Endodermal cell (in vitro differentiated cells): ENCODE results near the gene SLC16A12. TPM values are rescaled to one million over a fixed set of nuclear protein-coding genes. Genes with fewer than 3 reads are reported as not detected.

Source experiments
- DNase-seq: peaks from one replicate; pipeline ENCODE4 v3.0.0-alpha.2; 2017
- H3K27ac ChIP-seq: 2 replicates; pipeline ENCODE4 v1.5.1; 2013; ENCODE audit warnings: mild to moderate bottlenecking, low read depth, low read length, moderate library complexity
- H3K27me3 ChIP-seq: 2 replicates; pipeline ENCODE4 v1.6.1; 2013; ENCODE audit warnings: mild to moderate bottlenecking, low read length, moderate library complexity; ENCODE audit not compliant: insufficient read depth, control insufficient read depth, poor library complexity, severe bottlenecking
- H3K36me3 ChIP-seq: 2 replicates; pipeline ENCODE4 v1.7.0; 2013; ENCODE audit warnings: mild to moderate bottlenecking, low read length, moderate library complexity; ENCODE audit not compliant: control insufficient read depth, insufficient read depth
- H3K4me1 ChIP-seq: one replicate; pipeline ENCODE4 v1.7.0; 2013; ENCODE audit warnings: low read length; ENCODE audit not compliant: control insufficient read depth, insufficient read depth
- H3K4me3 ChIP-seq: 2 replicates; pipeline ENCODE4 v1.5.1; 2013; ENCODE audit warnings: mild to moderate bottlenecking, low read length, moderate library complexity
- H3K9ac ChIP-seq: 2 replicates; pipeline ENCODE4 v1.6.1; 2013; ENCODE audit warnings: mild to moderate bottlenecking, low read length, moderate library complexity; ENCODE audit not compliant: poor library complexity, severe bottlenecking; ENCODE audit errors: extremely low read depth
- H3K9me3 ChIP-seq: 2 replicates; pipeline ENCODE4 v1.6.1; 2013; ENCODE audit warnings: mild to moderate bottlenecking, low read length, moderate library complexity; ENCODE audit not compliant: control insufficient read depth
- H3K27ac Mint-ChIP-seq: 2 replicates; pipeline ENCODE4 v1.8.0; 2020; ENCODE audit warnings: mixed read lengths
- H3K27me3 Mint-ChIP-seq: 2 replicates; pipeline ENCODE4 v1.8.0; 2021; ENCODE audit warnings: mild to moderate bottlenecking, mixed read lengths; ENCODE audit not compliant: insufficient read depth
- H3K36me3 Mint-ChIP-seq: 2 replicates; pipeline ENCODE4 v1.8.0; 2020; ENCODE audit warnings: low read depth, mixed read lengths
- H3K4me1 Mint-ChIP-seq: 2 replicates; pipeline ENCODE4 v1.8.0; 2020; ENCODE audit warnings: mixed read lengths
- H3K4me3 Mint-ChIP-seq: 2 replicates; pipeline ENCODE4 v1.8.0; 2020; ENCODE audit warnings: mild to moderate bottlenecking, moderate library complexity, mixed read lengths
- H3K9me3 Mint-ChIP-seq: 2 replicates; pipeline ENCODE4 v1.8.0; 2020; ENCODE audit warnings: mild to moderate bottlenecking, mixed read lengths
- WGBS, 2 experiments: methylation state at CpG; one replicate each; pipeline versions ENCODE4 v1.1.5 to v1.1.7; 2013; ENCODE audit warnings: missing lambda C conversion rate in 2 of 2, mixed read lengths in 1 of 2; ENCODE audit not compliant: insufficient coverage in 1 of 2, insufficient read length in 1 of 2; 5-methylcytosine and 5-hydroxymethylcytosine counted together
- total RNA-seq, 2 donors: library from RNA; stranded (reverse); fragmentation: NEBNext Ultra II Directional in 1 of 2; extraction: Animal tissue kit (Norgen Biotek cat#: 25700) in 1 of 2; gene quantifications; 2 replicates in 1 of 2; 3 replicates in 1 of 2; pipeline ENCODE4 v1.2.1, GENCODE V29; 2021
- TF ChIP-seq, protein P1 (sequence below): fragments of 200-600 bp; sonication (generic); conservative IDR thresholded peaks from 2 replicates; pipeline ENCODE4 v1.5.0; 2021; ENCODE audit warnings: antibody characterized with exemption, mild to moderate bottlenecking

SLC16A12 gene
- total RNA-seq, 2 donors from 2014 or later, result 0.33 to 2.3 TPM

- H3K36me3 ChIP-seq, result no peaks in the 10 kb centered on the region
- no peaks in the 10 kb centered on the region for H3K27me3 ChIP-seq
- peaks cover 8% of the 10 kb centered on the region for H3K4me1 ChIP-seq
- Mint-ChIP-seq H3K4me1 (peaks cover 12% of the 10 kb centered on the region), H3K27ac (no peak overlapping the region), H3K27me3 (no peaks in the 10 kb centered on the region), H3K36me3 (peaks cover 3% of the 10 kb centered on the region), H3K4me3 (no peak overlapping the region), H3K9me3 (peaks cover 27% of the 10 kb centered on the region)
- H3K4me3 ChIP-seq, result no peak overlapping the region
- H3K27ac ChIP-seq, result no peak overlapping the region
- peaks cover 4% of the 10 kb centered on the region for H3K9me3 ChIP-seq
- no peak overlapping the region for H3K9ac ChIP-seq
- no peak for DNase-seq
- 87% methylated on average over 2 of the region's 2 CpGs; no CpG with 5 or more reads in 1 of the 2 experiments for WGBS, 2 experiments
- TF ChIP-seq, protein P1, sequence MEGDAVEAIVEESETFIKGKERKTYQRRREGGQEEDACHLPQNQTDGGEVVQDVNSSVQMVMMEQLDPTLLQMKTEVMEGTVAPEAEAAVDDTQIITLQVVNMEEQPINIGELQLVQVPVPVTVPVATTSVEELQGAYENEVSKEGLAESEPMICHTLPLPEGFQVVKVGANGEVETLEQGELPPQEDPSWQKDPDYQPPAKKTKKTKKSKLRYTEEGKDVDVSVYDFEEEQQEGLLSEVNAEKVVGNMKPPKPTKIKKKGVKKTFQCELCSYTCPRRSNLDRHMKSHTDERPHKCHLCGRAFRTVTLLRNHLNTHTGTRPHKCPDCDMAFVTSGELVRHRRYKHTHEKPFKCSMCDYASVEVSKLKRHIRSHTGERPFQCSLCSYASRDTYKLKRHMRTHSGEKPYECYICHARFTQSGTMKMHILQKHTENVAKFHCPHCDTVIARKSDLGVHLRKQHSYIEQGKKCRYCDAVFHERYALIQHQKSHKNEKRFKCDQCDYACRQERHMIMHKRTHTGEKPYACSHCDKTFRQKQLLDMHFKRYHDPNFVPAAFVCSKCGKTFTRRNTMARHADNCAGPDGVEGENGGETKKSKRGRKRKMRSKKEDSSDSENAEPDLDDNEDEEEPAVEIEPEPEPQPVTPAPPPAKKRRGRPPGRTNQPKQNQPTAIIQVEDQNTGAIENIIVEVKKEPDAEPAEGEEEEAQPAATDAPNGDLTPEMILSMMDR, result no peak
Observed at GRCh38 chr10:89395141-89395540, 140.3 kb downstream of the SLC16A12 start.

DNA sequence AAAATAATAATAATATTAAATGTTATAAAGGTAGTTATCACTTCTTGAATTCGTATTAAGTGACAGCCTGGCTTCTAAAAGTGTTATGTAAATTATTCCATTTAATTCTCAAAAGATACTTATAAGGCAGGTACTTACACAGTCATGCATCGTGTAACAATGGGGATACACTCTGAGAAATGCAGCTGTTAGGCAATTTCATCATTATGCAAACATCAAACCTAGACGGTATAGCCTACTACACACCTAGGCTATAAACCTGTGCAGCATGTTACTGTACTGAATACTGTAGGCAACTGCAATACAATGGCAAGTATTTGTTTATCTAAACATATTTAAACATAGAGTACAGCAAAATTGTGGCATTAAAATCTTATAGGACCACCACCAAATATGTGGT is 141.5 kb downstream of the SLC16A12 start:
- peaks cover 4% of the 10 kb centered on the region for H3K9me3 ChIP-seq
- peaks cover 8% of the 10 kb centered on the region for H3K4me1 ChIP-seq
- no peaks in the 10 kb centered on the region for H3K36me3 ChIP-seq
- Mint-ChIP-seq H3K36me3 (peaks cover 3% of the 10 kb centered on the region), H3K27ac (no peak overlapping the region), H3K9me3 (peaks cover 22% of the 10 kb centered on the region), H3K4me1 (peaks cover 12% of the 10 kb centered on the region), H3K4me3 (no peak overlapping the region), H3K27me3 (no peaks in the 10 kb centered on the region)
- H3K9ac ChIP-seq, result no peak overlapping the region
- no peak for DNase-seq
- TF ChIP-seq, protein P1, result no peak
- H3K4me3 ChIP-seq, result no peak overlapping the region
- WGBS, 2 experiments, result 94 to 100% methylated on average over 2 of the region's 3 CpGs
- H3K27me3 ChIP-seq, result no peaks in the 10 kb centered on the region
- H3K27ac ChIP-seq, result no peak overlapping the region

DNA sequence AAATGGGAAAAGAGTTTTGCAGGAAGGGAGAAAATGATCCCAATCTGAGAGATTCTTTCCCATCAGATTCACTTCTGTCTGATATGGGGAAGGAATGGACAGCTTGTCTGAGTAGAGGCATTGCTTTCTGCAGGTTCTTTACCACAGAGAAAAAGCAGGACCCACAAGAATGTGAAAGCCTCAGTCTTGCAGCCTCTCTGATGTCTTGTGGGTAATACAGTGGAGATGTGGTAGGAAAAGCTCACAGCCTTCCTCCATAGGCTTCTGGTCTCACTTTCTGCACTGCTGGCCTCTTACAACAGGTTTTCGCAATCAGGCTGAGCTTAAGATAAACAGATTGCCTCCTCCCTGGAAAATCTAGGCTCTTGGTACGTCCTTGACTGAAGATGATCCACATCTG is 142.4 kb downstream of the SLC16A12 start:
- peaks cover 8% of the 10 kb centered on the region for H3K4me1 ChIP-seq
- Mint-ChIP-seq H3K4me3 (no peak overlapping the region), H3K9me3 (peaks cover 12% of the 10 kb centered on the region), H3K4me1 (peaks cover 14% of the 10 kb centered on the region), H3K36me3 (peaks cover 1% of the 10 kb centered on the region), H3K27ac (no peak overlapping the region), H3K27me3 (no peaks in the 10 kb centered on the region)
- H3K9me3 ChIP-seq, result peaks cover 4% of the 10 kb centered on the region
- peak overlapping the region; percentile 77 for H3K4me3 ChIP-seq
- H3K9ac ChIP-seq, result no peak overlapping the region
- H3K27ac ChIP-seq, result no peak overlapping the region
- WGBS, 2 experiments, result 89 to 90% methylated on average over 2 of the region's 2 CpGs
- H3K27me3 ChIP-seq, result no peaks in the 10 kb centered on the region
- no peak for DNase-seq
- TF ChIP-seq, protein P1, result no peak
- no peaks in the 10 kb centered on the region for H3K36me3 ChIP-seq
